ENCODE results near the gene GMCL1.

GRCh38 chr2:69833752-69834151 lies 4.3 kb downstream of the GMCL1 start:
- TF ChIP-seq, protein P1, sequence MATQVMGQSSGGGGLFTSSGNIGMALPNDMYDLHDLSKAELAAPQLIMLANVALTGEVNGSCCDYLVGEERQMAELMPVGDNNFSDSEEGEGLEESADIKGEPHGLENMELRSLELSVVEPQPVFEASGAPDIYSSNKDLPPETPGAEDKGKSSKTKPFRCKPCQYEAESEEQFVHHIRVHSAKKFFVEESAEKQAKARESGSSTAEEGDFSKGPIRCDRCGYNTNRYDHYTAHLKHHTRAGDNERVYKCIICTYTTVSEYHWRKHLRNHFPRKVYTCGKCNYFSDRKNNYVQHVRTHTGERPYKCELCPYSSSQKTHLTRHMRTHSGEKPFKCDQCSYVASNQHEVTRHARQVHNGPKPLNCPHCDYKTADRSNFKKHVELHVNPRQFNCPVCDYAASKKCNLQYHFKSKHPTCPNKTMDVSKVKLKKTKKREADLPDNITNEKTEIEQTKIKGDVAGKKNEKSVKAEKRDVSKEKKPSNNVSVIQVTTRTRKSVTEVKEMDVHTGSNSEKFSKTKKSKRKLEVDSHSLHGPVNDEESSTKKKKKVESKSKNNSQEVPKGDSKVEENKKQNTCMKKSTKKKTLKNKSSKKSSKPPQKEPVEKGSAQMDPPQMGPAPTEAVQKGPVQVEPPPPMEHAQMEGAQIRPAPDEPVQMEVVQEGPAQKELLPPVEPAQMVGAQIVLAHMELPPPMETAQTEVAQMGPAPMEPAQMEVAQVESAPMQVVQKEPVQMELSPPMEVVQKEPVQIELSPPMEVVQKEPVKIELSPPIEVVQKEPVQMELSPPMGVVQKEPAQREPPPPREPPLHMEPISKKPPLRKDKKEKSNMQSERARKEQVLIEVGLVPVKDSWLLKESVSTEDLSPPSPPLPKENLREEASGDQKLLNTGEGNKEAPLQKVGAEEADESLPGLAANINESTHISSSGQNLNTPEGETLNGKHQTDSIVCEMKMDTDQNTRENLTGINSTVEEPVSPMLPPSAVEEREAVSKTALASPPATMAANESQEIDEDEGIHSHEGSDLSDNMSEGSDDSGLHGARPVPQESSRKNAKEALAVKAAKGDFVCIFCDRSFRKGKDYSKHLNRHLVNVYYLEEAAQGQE (IDR thresholded peaks at IDR 0.05; ENCODE audit: low read depth): no peak
- TF ChIP-seq RAD21 (IDR thresholded peaks at IDR 0.05; ENCODE audit: low read depth) (no peak), TAF1 (IDR thresholded peaks at IDR 0.05; ENCODE audit: low read depth) (no peak), CEBPB (IDR thresholded peaks at IDR 0.05) (no peak), EGR1 (IDR thresholded peaks at IDR 0.05) (no peak), FOXM1 (IDR thresholded peaks at IDR 0.05; ENCODE audit: borderline replicate concordance, low read depth) (no peak), TCF12 (IDR thresholded peaks at IDR 0.05; ENCODE audit: low read depth) (no peak), CREB1 (IDR thresholded peaks at IDR 0.05; ENCODE audit: low read depth) (no peak), EP300 (IDR thresholded peaks at IDR 0.05; ENCODE audit: borderline replicate concordance) (no peak), NFIC (IDR thresholded peaks at IDR 0.05) (no peak), YY1 (IDR thresholded peaks at IDR 0.05; ENCODE audit: low read depth) (no peak)
